Upper lobe of right lung (tissue), 1 donor: Measurements from ENCODE around the gene CCDC190. TPM values are rescaled to one million over a fixed set of nuclear protein-coding genes. Genes with fewer than 3 reads are reported as not detected.

Experiments
- ATAC-seq: fragments of 200-7000 bp; cut with Tn5 transposase; one replicate; pipeline ENCODE4 v1.9.1; 2020; ENCODE audit warnings: mild to moderate bottlenecking, moderate library complexity
- DNase-seq: peaks from one replicate; pipeline ENCODE4 v3.0.0-alpha.2; 2020
- H3K27ac ChIP-seq: fragments of 200-600 bp; one replicate; pipeline ENCODE4 v1.8.0; 2022
- H3K27me3 ChIP-seq: fragments of 200-600 bp; one replicate; pipeline ENCODE4 v1.8.0; 2022; ENCODE audit warnings: mild to moderate bottlenecking
- H3K36me3 ChIP-seq: fragments of 200-600 bp; one replicate; pipeline ENCODE4 v1.8.0; 2022
- H3K4me1 ChIP-seq: fragments of 200-600 bp; one replicate; pipeline ENCODE4 v1.8.0; 2022
- H3K4me3 ChIP-seq: fragments of 200-600 bp; one replicate; pipeline ENCODE4 v1.8.0; 2022; ENCODE audit warnings: mild to moderate bottlenecking
- H3K9me3 ChIP-seq: fragments of 200-600 bp; one replicate; pipeline ENCODE4 v1.8.0; 2022
- CTCF ChIP-seq: fragments of 200-600 bp; IDR thresholded peaks from one replicate; pipeline ENCODE4 v1.8.0; 2022; ENCODE audit warnings: antibody characterized with exemption
- intact Hi-C: fragments of 100-400 bp; cut with DNase I; formaldehyde crosslinking; loops from one replicate; pipeline ENCODE4 v1.11.0; 2022
- total RNA-seq: library from RNA; stranded (reverse); fragmentation: NEBNext Ultra II Directional; extraction: Animal tissue kit (Norgen Biotek cat#: 25700); gene quantifications from one replicate; pipeline ENCODE4 v1.2.1, GENCODE V29; 2021
- donor health status: DM: no; HTN: yes; CAD: no; lungs with severe emphysema.

CCDC190 gene
- total RNA-seq, 1 donor from 2014 or later: not detected

- Histone ChIP-seq H3K27ac (no peak overlapping the region), H3K9me3 (peaks cover 6% of the 10 kb centered on the region), H3K4me1 (no peaks in the 10 kb centered on the region), H3K36me3 (no peaks in the 10 kb centered on the region), H3K27me3 (no peaks in the 10 kb centered on the region), H3K4me3 (no peak overlapping the region)
- DNase-seq (no peak), ATAC-seq (no peak)
- TF ChIP-seq CTCF: no peak
- intact Hi-C loops: no loop called here
Measured at GRCh38 chr1:162868972-162869371, 8.0 kb upstream of the CCDC190 start.

- Histone ChIP-seq H3K27me3 (no peaks in the 10 kb centered on the region), H3K4me3 (no peak overlapping the region), H3K27ac (no peak overlapping the region), H3K9me3 (no peaks in the 10 kb centered on the region), H3K36me3 (no peaks in the 10 kb centered on the region), H3K4me1 (no peaks in the 10 kb centered on the region)
- no peak for ATAC-seq
- TF ChIP-seq CTCF: no peak
- intact Hi-C loops: no loop called here
- no peak for DNase-seq
Measured at GRCh38 chr1:162861625-162862024, 650 bp upstream of the CCDC190 start.

- Histone ChIP-seq H3K9me3 (no peaks in the 10 kb centered on the region), H3K36me3 (no peaks in the 10 kb centered on the region), H3K4me1 (no peaks in the 10 kb centered on the region), H3K27me3 (no peaks in the 10 kb centered on the region), H3K4me3 (no peak overlapping the region), H3K27ac (no peak overlapping the region)
- DNase-seq (no peak), ATAC-seq (no peak)
- no peak for TF ChIP-seq CTCF
- intact Hi-C loops: loop anchor here (10.0 kb wide), 1 partner anchor 456 kb away; no protein-coding TSS in a partner anchor
Measured at GRCh38 chr1:162859191-162859590, 1.8 kb downstream of the CCDC190 start.

GRCh38 chr1:162857850-162858249, 3.1 kb downstream of the CCDC190 start:
- Histone ChIP-seq H3K4me1 (no peaks in the 10 kb centered on the region), H3K27me3 (no peaks in the 10 kb centered on the region)

GRCh38 chr1:162856260-162856659, 4.7 kb downstream of the CCDC190 start:
- Histone ChIP-seq H3K27me3 (no peaks in the 10 kb centered on the region), H3K9me3 (no peaks in the 10 kb centered on the region), H3K36me3 (no peaks in the 10 kb centered on the region), H3K27ac (no peak overlapping the region), H3K4me3 (no peak overlapping the region), H3K4me1 (no peaks in the 10 kb centered on the region)
- intact Hi-C loops: loop anchor here (10.0 kb wide), 1 partner anchor 459 kb away; no protein-coding TSS in a partner anchor
- no peak for DNase-seq
- ATAC-seq: no peak
- TF ChIP-seq CTCF: no peak

More at GRCh38 chr1:162857850-162858249, 3.1 kb downstream of the CCDC190 start:
- no peak overlapping the region for H3K4me3 ChIP-seq
- no peak for DNase-seq
- ATAC-seq: no peak
- intact Hi-C loops: loop anchor here (10.0 kb wide), 1 partner anchor 457 kb away; no protein-coding TSS in a partner anchor
- H3K36me3 ChIP-seq: no peaks in the 10 kb centered on the region
- H3K9me3 ChIP-seq: no peaks in the 10 kb centered on the region
- no peak for TF ChIP-seq CTCF
- H3K27ac ChIP-seq: no peak overlapping the region
